ENCODE data around the gene GPR155. TPM values are rescaled to one million over a fixed set of nuclear protein-coding genes. Genes with fewer than 3 reads are reported as not detected.

Gene GPR155
- polyA plus RNA-seq, 3 donors = 3.4 to 7.6 (median 7.0) TPM

- Mint-ChIP-seq H3K4me1 (peaks cover 46% of the 10 kb centered on the region), H3K27ac (peak overlapping the region in 1 of 7 donors; percentile 61), H3K4me3 (no peak overlapping the region), H3K27me3 (ENCODE audit: low read depth in 3 of 3) (peaks cover 6 to 12% (median 12%) of the 10 kb centered on the region in 3 donors), H3K9me3 (peaks cover 0 to 4% (median 0%) of the 10 kb centered on the region in 7 donors), H3K36me3 (no peaks in the 10 kb centered on the region)
- no peak for TF ChIP-seq CTCF (IDR thresholded peaks at IDR 0.05)
- Histone ChIP-seq H2AFZ (ENCODE audit: insufficient read depth, low read depth, low read length, poor library complexity, severe bottlenecking) (no peak overlapping the region), H3K4me3 (replicated peaks in 1 of 3; ENCODE audit: low read depth in 2 of 3, low read length in 3 of 3) (no peak overlapping the region), H3K4me2 (replicated peaks; ENCODE audit: extremely low read depth, low read length, poor library complexity, severe bottlenecking) (no peak overlapping the region), H3K79me2 (ENCODE audit: insufficient read depth, low read length) (no peaks in the 10 kb centered on the region), H3K27me3 (ENCODE audit: control insufficient read depth in 2 of 2, insufficient read depth in 2 of 2, low read length in 2 of 2) (no peaks in the 10 kb centered on the region), H3K4me1 (ENCODE audit: control insufficient read depth in 1 of 2, insufficient read depth in 2 of 2, low read length in 2 of 2) (peaks cover 25 to 26% of the 10 kb centered on the region in 2 donors), H4K20me1 (ENCODE audit: insufficient read depth, low read length) (no peaks in the 10 kb centered on the region), H3K27ac (ENCODE audit: low read depth in 1 of 2, low read length in 2 of 2) (no peak overlapping the region), H3K9ac (ENCODE audit: insufficient read depth, low read length, poor library complexity, severe bottlenecking) (no peak overlapping the region), H3K36me3 (replicated peaks in 1 of 2; ENCODE audit: control insufficient read depth in 1 of 2, insufficient read depth in 2 of 2, low read length in 2 of 2) (no peaks in the 10 kb centered on the region), H3K9me3 (replicated peaks in 1 of 2; ENCODE audit: control insufficient read depth in 1 of 2, insufficient read depth in 1 of 2, low read length in 2 of 2) (no peaks in the 10 kb centered on the region)
- WGBS (ENCODE audit: insufficient coverage) = no CpG with 5 or more reads among the region's 2 CpGs
- no peak for DNase-seq
- intact Hi-C loops (cut with micrococcal nuclease) = no loop called here
Measured at GRCh38 chr2:174518395-174518794, 31.6 kb upstream of the GPR155 start.

GRCh38 chr2:174516501-174517378 lies 29.9 kb upstream of the GPR155 start:
- TF ChIP-seq CTCF (IDR thresholded peaks at IDR 0.05) = no peak
- intact Hi-C loops (cut with micrococcal nuclease) = no loop called here
- peaks cover 2 to 5% of the 10 kb centered on the region in 2 donors for H3K9me3 ChIP-seq (replicated peaks in 1 of 2; ENCODE audit: control insufficient read depth in 1 of 2, insufficient read depth in 1 of 2, low read length in 2 of 2)
- H3K36me3 ChIP-seq (replicated peaks in 1 of 2; ENCODE audit: control insufficient read depth in 1 of 2, insufficient read depth in 2 of 2, low read length in 2 of 2) = no peaks in the 10 kb centered on the region
- WGBS (ENCODE audit: insufficient coverage) = 100% methylated on average over 1 of the region's 5 CpGs
- Mint-ChIP-seq H3K4me1 (peaks cover 29% of the 10 kb centered on the region), H3K27ac (peak overlapping the region; percentile 7 to 84 (median 68)), H3K27me3 (ENCODE audit: low read depth in 3 of 3) (peaks cover 6 to 13% (median 12%) of the 10 kb centered on the region in 3 donors), H3K4me3 (peak overlapping the region; percentile 50 to 85), H3K36me3 (no peaks in the 10 kb centered on the region), H3K9me3 (peaks cover 2 to 8% (median 6%) of the 10 kb centered on the region in 7 donors)
- no peak overlapping the region for H3K9ac ChIP-seq (ENCODE audit: insufficient read depth, low read length, poor library complexity, severe bottlenecking)
- no peaks in the 10 kb centered on the region for H3K79me2 ChIP-seq (ENCODE audit: insufficient read depth, low read length)
- H3K4me3 ChIP-seq (replicated peaks in 1 of 3; ENCODE audit: low read depth in 2 of 3, low read length in 3 of 3) = peak overlapping the region; percentile 7 to 56 (median 11)
- peaks cover 10 to 13% of the 10 kb centered on the region in 2 donors for H3K4me1 ChIP-seq (ENCODE audit: control insufficient read depth in 1 of 2, insufficient read depth in 2 of 2, low read length in 2 of 2)
- peak overlapping the region; percentile 62 for H2AFZ ChIP-seq (ENCODE audit: insufficient read depth, low read depth, low read length, poor library complexity, severe bottlenecking)
- H3K27ac ChIP-seq (ENCODE audit: low read depth in 1 of 2, low read length in 2 of 2) = peak overlapping the region in 1 of 2 donors; percentile 51
- peak in 2 of 3 donors; percentile 25 to 39 for DNase-seq
- peak overlapping the region; percentile 64 for H3K4me2 ChIP-seq (replicated peaks; ENCODE audit: extremely low read depth, low read length, poor library complexity, severe bottlenecking)
- H4K20me1 ChIP-seq (ENCODE audit: insufficient read depth, low read length) = no peaks in the 10 kb centered on the region
- no peaks in the 10 kb centered on the region for H3K27me3 ChIP-seq (ENCODE audit: control insufficient read depth in 2 of 2, insufficient read depth in 2 of 2, low read length in 2 of 2)
